CD4-positive, alpha-beta T cell treated with Interleukin-12 subunit alpha and Interleukin-12 subunit beta, for 1 hour (primary cell): ENCODE measurements around the gene KIF20B.
"Not testable (repeated sequence)": the region's sequence is repeated elsewhere in the genome, so short reads cannot be mapped to it uniquely, and the experiment has no call there.

ENCODE experiments used
- DNase-seq: peaks from one replicate; pipeline ENCODE4 v3.0.0-alpha.2; 2020

Gene KIF20B

DNA sequence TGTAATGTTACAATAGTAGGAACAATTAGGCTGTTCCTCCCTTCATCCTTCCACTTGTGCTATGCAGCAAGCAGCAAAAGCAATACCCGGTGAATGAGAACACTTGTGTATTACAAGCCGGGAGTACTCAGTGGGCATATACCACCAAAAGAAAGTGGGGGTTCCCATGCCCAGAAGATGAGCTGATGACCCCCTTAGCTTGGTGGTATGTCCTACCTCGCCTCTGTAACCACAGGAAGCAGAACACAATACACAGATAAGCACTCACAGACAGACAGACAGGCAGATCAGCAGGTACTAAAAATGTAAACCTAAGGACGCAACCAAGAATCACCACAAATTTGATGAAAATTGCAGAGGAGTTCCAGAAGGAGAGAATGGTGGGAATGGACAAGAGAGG is 15.5 kb upstream of the KIF20B start:
- no peak for DNase-seq

DNA sequence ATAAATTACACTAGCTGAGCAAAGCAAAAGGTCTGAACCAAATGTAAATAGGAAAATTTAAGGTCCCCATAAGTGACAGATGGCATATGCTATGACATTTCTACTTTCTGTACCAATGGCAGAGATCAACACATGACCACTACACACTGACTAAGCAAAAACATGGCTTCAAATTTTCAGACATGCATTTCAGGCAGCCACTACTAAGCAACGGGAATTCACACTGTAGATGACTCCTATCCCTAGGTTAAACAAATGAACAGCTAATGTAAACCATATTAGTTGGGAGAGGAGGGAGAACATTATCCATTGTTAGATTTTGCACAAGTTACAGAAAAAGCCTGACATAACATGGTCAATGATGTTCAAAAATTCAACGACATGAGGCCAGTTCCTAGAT is 11.4 kb upstream of the KIF20B start:
- no peak for DNase-seq

GRCh38 chr10:89692416-89692815 is 9.0 kb upstream of the KIF20B start:
- DNase-seq: no peak

DNA sequence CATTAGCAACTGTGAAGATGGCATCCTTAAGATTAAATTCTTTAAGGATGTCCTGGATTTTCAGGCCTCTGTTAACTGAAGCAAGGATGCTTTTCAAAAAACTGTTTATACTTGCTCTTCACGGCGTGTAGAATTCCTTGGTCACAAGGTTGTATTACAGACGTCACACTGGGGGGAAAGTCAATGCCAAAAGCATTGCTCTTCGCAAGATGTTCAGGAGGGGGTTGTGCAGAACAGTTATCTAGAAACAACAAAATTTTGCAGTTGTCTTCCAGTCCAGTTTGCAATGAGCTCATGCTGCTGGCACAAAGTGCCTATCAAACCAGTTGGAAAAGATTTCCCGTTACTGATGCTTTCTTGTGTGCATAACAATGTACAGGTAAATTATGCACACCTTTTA is 8.2 kb upstream of the KIF20B start:
- DNase-seq: no peak

GRCh38 chr10:89695307-89695706 is 6.1 kb upstream of the KIF20B start:
- DNase-seq: no peak

DNA sequence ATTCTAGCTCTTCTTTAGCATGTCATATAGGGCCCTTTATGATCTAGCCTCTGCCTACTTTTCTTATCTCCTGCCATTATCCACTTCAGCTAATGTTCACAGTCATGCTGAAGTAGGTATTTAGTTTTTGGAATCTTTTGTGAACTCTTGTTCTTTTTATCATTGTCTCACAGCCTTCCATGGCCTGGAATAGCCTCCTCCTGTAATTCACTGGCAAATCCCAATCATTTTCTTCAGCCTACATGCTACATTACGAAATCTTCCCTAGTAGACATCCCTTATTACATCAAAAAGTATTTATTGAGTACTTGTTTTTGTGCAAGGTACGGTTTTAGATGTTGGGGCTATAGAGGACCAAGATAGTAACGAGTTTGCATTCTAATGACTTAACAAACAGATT is 3.4 kb upstream of the KIF20B start:
- DNase-seq: no peak

DNA sequence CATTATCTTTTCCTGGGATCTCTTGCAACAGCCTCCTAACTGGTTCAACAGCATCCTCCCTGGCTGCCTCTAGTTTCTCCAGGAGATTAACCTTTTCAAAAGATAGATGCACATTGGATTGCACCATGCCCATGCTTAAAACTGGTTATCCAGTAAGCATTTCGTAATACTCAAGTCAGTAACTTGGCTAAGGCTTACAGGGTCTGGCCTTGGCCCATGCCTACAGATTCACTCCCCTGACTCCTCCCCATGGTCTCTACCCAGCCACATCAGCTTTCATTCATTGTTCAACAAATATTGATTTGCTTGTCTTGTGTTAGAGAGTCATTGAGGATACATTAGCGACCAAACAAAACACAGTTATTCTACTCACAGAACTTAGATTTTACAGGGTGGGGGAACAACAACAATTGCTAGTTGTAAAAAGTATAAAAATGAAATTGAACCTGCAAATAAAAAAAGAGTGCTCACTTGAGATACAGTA is 1.8 kb upstream of the KIF20B start:
- no peak for DNase-seq

- no peak for DNase-seq
These were observed 508 bp upstream of the KIF20B start for GRCh38 chr10:89700923-89701241.

DNA sequence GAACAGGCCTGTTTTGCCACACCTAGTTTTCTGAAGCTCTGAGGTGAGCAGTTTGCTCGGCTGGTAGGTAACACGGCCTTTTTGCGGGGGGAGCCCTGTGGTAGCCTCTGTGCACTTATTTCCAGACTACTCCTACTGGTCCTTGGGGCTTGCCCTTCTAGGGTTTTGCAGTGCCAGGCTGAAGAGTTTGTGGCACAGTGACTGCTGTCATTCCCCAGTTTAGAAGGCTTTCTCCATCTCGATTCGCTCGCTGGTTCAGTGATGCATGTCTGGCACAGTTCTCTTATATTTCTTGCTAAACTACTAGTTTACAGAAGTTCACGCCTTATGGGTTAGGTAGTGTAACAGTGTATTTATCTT is 711 bp downstream of the KIF20B start:
- peak; percentile 20 for DNase-seq

DNA sequence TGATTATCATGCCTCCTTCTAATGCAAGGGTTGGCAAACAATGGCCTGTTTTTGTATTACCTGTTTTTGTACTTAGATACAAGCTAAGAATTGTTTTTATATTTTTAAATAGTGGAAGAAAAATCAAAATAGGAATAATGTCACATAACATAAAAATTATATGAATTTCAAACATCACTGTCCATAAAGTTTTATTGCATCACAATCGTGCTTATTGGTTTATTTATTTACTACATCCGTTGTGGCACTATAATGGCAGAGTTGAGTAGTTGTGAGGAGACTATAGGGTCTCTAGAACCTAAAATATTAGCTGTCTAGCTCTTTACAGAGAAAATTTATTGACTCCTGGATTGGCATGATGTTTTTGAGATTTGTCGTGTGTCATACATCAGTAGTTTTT is 4.1 kb downstream of the KIF20B start:
- no peak for DNase-seq

GRCh38 chr10:89706011-89706410 is 4.6 kb downstream of the KIF20B start:
- no peak for DNase-seq

DNA sequence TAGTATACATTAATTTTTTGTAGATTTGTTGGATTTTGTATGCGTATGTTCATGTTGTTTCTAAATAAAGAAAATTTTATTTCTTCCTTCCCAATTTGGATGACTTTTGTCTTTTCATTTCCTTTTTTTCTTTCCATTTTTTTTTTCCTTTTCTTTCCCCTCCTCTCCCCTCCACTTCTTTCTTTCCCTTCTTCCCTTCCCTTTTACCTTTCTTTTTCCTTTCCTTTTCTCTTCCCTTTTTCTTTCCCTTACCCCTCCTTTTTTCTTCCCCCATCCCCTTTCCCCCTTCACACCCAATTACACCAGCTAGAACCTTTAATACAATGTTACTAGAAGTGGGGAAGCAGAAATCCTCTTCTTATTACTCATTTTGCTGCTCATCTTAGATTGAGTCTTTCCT is 6.0 kb downstream of the KIF20B start:
- DNase-seq: no peak

- DNase-seq: no peak
These were observed 9.4 kb downstream of the KIF20B start for GRCh38 chr10:89710753-89711152.

GRCh38 chr10:89734616-89735015 is 33.2 kb downstream of the KIF20B start:
- DNase-seq: no peak

DNA sequence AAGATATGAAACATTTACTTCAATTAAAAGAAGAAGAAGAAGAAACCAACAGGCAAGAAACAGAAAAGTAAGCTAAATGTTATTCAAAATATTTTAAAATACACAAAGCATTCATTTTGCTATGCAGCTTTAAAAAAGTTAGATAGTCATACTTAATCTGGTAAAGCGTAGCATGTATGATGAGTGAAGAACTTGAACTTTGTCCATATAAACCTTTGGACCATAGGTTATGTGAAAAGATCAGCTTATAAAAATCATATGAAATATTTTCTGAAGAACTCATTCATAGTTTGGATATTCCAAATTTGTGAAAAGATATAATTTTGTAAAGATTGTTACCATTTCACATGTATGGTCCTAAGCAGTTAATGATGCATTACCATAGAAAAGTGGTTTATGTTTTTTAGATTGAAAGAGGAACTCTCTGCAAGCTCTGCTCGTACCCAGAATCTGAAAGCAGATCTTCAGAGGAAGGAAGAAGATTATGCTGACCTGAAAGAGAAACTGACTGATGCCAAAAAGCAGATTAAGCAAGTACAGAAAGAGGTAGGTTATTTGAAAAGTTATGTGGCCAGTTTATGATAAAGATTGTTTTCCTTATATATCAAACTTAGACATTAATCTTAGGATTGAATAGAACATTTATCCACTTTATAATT is 37.3 kb downstream of the KIF20B start:
- peak; percentile 7 for DNase-seq

DNA sequence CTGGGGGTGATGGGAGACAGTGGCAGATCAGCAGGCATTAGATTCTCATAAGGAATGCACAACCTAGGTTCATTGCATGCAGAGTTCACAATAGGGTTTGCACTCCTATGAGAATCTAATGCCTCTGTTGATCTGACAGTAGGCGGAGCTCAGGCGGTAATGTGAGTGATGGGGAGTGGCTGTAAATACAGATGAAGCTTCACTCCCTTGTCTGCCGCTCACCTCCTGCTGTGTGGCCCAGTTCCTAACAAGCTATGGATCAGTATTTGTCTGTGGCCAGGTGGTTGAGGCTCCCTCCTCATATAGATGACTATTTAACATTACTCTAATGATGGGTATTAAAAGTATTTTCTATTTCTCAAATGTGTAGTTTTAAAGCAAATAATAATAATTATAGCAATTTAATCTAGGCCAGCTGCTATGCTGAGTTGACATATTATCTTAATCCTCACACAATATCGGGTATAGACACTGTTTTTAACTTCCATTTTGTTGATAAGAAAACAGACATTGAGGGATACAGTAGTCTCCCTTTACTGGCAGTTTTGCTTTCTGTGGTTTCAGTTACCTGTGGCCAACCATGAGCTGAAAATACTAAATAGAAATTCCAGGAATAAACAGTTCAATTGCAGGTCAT is 39.9 kb downstream of the KIF20B start:
- DNase-seq: no peak

DNA sequence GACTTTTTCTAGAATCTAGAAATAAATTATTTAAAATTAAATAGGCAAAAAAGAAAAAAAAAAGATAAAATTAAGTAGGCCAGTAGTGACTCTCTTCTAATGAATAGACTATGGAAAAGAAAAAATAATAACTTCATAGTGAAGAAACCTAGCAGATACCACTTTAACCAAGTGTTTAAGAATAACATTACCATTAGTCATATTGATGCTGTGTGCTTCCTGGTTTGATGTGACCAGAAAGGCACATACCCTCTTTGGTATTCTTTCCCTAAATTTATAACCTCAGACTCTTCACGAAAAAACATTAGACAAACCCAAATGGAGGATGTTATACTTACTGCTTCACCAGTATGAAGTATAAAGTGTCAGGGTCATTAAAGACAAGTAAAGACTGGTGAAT is 42.6 kb downstream of the KIF20B start:
- no peak for DNase-seq

GRCh38 chr10:89745903-89746302 is 44.5 kb downstream of the KIF20B start:
- DNase-seq: no peak

DNA sequence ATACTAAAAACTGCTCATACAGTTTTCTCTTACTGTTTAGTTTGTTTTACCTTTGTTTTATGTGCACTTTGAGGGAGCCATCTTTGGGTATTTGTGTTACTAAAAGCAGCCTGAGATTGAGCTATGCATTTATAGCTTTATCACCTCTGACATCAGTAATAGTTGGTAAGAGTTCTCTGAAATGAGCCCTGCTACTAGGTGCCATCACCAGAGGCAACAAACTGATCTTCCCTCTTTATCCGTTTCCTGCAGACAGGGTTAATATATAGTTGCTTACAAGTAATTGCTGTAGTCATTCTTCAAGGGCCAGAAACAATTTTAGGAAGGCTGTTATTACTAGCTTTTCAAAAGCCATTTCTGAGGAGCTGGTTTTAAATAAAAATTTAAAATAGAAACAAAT is 49.1 kb downstream of the KIF20B start:
- DNase-seq: no peak

DNA sequence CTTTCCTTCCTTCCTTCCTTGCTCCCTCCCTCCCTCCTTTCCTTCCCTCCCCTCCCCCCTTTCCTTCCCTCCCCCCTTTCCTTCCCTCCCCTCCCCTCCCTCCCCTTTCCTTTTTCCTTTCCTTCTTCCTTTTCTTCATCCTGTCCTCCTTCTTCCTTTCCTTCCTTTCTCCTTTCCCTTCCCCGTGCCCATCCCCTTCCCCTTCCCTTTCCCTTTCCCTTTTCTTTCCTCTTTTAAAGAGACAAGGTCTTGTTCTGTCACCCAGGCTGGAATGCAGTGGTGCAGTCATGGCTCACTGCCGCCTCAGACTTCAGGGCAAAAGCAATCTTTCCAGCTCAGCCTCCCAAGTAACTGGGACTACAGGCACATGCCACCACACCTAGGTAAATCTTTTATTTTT is 54.0 kb downstream of the KIF20B start:
- DNase-seq: no peak

DNA sequence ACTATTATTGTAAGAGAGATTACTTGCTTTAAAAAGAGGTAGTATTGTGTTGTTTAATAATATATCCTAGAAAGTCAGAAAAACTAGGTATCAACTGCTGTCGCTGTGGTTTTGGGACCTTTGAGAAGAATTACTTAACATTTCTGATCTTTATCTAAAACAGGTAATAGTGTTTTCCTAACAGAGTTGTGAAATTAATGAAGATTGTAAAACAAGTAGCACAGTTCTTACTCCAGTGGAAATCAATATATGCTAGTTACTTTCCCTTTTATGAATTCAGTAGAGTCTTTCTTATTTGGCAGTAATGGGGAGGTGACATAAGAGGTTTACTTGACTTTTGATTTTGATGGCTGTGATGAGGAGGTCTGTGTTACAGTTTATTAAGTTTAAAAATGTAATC is 58.1 kb downstream of the KIF20B start:
- DNase-seq: no peak

- DNase-seq: not testable (repeated sequence)
These were observed 62.3 kb downstream of the KIF20B start for GRCh38 chr10:89763671-89764070.

DNA sequence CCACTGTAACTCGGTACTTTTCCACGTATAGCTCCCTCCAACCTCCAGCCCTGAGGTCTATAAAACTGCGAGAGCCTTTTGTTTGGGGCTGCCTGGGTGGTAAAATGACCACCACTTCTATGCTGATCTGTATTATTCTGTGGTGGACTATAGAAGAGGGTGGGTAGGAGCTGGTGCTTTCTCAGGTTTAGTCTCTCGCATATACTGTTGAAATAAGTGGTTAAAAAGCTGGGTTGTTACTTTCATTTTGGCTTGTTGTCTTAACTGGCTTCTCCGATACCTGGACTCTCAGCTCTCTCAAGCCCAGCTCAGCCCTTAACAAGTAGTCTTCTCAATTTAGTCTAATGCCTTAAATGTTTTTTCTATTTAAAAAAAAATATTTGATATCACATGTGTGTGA is 70.3 kb downstream of the KIF20B start:
- no peak for DNase-seq

DNA sequence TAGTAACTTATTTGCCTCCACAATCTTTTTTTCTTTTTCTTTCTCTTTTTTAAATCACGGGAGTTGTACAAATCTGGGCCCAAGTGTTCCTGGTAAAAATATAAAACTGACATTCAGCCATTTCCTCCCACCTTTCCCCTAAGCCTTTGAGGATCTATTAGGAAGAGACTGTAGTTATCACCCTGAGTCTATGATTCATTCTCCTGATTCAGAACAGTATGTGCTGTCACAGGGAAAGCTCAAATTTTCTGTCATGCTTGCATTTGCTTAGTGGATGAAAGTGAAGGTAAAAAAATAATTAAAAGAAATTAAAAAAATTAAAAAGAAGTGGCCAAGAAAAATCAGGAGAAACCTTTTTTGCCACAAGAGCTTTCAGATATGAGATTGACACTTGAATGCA is 71.7 kb downstream of the KIF20B start:
- no peak for DNase-seq

DNA sequence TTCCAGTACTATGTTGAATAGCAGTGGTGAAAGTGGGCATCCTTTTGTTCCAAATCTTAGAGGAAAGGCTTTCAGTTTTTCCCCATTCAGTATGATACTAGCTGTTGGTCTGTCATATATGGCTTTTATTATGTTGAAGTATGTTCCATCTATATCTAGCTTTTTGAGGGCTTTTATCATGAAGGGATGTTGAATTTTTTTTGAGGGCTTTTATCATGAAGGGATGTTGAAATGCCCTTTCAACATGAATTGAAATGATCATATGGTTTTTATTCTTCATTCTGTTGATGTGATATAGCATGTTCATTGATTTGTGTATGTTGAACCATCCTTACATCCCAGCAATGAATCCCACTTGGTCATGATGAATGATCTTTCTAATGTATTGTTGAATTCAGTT is 75.3 kb downstream of the KIF20B start:
- DNase-seq: no peak
